ENCODE data around the gene SHISAL1. TPM values are rescaled to one million over a fixed set of nuclear protein-coding genes. Genes with fewer than 3 reads are reported as not detected.

SHISAL1 gene
- total and polyA plus RNA-seq, 10 of the 15 experiments (the other 5 are each of a cell fraction or from before 2014, with no cell fraction given) = not detected

GRCh38 chr22:44347549-44347948, 34.8 kb upstream of the SHISAL1 start (continued):
- TF ChIP-seq HSF1 (IDR thresholded peaks at IDR 0.05; ENCODE audit: low read depth, low read length) (no peak), ASH2L (IDR thresholded peaks at IDR 0.05; ENCODE audit: borderline replicate concordance, low read depth) (no peak), MYB (IDR thresholded peaks at IDR 0.05; ENCODE audit: borderline replicate concordance, low read depth, low read length) (no peak), MTA3 (IDR thresholded peaks at IDR 0.05; ENCODE audit: borderline replicate concordance, low read length) (no peak)

GRCh38 chr22:44347080-44347479, 34.3 kb upstream of the SHISAL1 start:
- H3K27ac ChIP-seq (ENCODE audit: control insufficient read depth, insufficient read depth) = no peak overlapping the region
- WGBS (ENCODE audit: insufficient coverage, insufficient replicate concordance, low lambda C conversion rate, missing lambda C conversion rate) = 49% methylated on average over 10 of the region's 10 CpGs
- ChIA-PET RAD21 (ENCODE audit: unreplicated experiment) (no interaction called here), POLR2A (no interaction called here), SMC1A (ENCODE audit: uncharacterized antibody, unreplicated experiment) (no interaction called here), CTCF (no interaction called here)
- H3K4me1 ChIP-seq (ENCODE audit: control insufficient read depth, insufficient read depth, low read length) = no peaks in the 10 kb centered on the region
- H3K79me2 ChIP-seq (ENCODE audit: control insufficient read depth, insufficient read depth, low read length) = no peaks in the 10 kb centered on the region
- H3K9ac ChIP-seq (ENCODE audit: control insufficient read depth, insufficient read depth, low read length) = no peak overlapping the region
- H3K36me3 ChIP-seq (ENCODE audit: control insufficient read depth in 2 of 2, insufficient read depth in 2 of 2, low read length in 1 of 2) = no peaks in the 10 kb centered on the region
- in situ Hi-C loops (cut with MboI) (no loop called here), intact Hi-C loops (cut with micrococcal nuclease; ENCODE audit: unreplicated experiment) (no loop called here)
- peaks cover 0 to 5% of the 10 kb centered on the region in 2 experiments; a peak in 3 of 4 replicates for H3K27me3 ChIP-seq (replicated peaks in 1 of 2; ENCODE audit: control insufficient read depth in 2 of 2, insufficient read depth in 2 of 2, low read length in 1 of 2)
- DNase-seq (ENCODE audit: low read depth, low spot score) = no peak
- H4K20me1 ChIP-seq (ENCODE audit: control insufficient read depth, insufficient read depth) = no peaks in the 10 kb centered on the region
- no peak for ATAC-seq
- no peak overlapping the region for H2AFZ ChIP-seq (ENCODE audit: control insufficient read depth, low read depth, low read length)
- no TSS peak for BruUV-seq (replicated peaks)
- no peak for FAIRE-seq
- H3K9me3 ChIP-seq (replicated peaks; ENCODE audit: control insufficient read depth, insufficient read depth, low read length) = no peaks in the 10 kb centered on the region
- H3K4me3 ChIP-seq = no peak overlapping the region
- no peak overlapping the region for H3K4me2 ChIP-seq (ENCODE audit: control insufficient read depth, insufficient read depth)
- no peak for TF ChIP-seq NRF1 (conservative IDR thresholded peaks at IDR 0.05; ENCODE audit: low read depth, low read length)
- TF ChIP-seq RB1 (IDR thresholded peaks at IDR 0.05; ENCODE audit: borderline replicate concordance) = no peak
- TF ChIP-seq ZNF384 (IDR thresholded peaks at IDR 0.05; ENCODE audit: borderline replicate concordance, low read depth, low read length) = no peak
- no peak for TF ChIP-seq PRDM15 (CRISPR knock-in tag; IDR thresholded peaks at IDR 0.05)
- TF ChIP-seq HDAC2 (IDR thresholded peaks at IDR 0.05) = no peak
- TF ChIP-seq MEF2B (IDR thresholded peaks at IDR 0.05; ENCODE audit: partially characterized antibody, poor library complexity, severe bottlenecking) = no peak
- TF ChIP-seq NFIC (IDR thresholded peaks at IDR 0.05; ENCODE audit: low read depth, low read length) = no peak
- TF ChIP-seq, protein P1, sequence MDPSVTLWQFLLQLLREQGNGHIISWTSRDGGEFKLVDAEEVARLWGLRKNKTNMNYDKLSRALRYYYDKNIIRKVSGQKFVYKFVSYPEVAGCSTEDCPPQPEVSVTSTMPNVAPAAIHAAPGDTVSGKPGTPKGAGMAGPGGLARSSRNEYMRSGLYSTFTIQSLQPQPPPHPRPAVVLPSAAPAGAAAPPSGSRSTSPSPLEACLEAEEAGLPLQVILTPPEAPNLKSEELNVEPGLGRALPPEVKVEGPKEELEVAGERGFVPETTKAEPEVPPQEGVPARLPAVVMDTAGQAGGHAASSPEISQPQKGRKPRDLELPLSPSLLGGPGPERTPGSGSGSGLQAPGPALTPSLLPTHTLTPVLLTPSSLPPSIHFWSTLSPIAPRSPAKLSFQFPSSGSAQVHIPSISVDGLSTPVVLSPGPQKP (IDR thresholded peaks at IDR 0.05; ENCODE audit: low read depth, low read length) = no peak
- no peak for TF ChIP-seq FOXK2 (IDR thresholded peaks at IDR 0.05)
- no peak for TF ChIP-seq PML (IDR thresholded peaks at IDR 0.05; ENCODE audit: low read length)

Data from GM12878 (cell line).